T-helper 9 cell (primary cell): ENCODE measurements around the gene CLK2.
"Not testable (repeated sequence)": the region's sequence is repeated elsewhere in the genome, so short reads cannot be mapped to it uniquely, and the experiment has no call there.

ENCODE experiments used
- DNase-seq: peaks from one replicate; pipeline ENCODE4 v3.0.0-alpha.2; 2020

Gene CLK2

GRCh38 chr1:155241069-155241679, 32.1 kb downstream of the CLK2 start:
- DNase-seq = peak; percentile 51

- no peak for DNase-seq
Observed at GRCh38 chr1:155236451-155236850, 36.9 kb downstream of the CLK2 start.

GRCh38 chr1:155235375-155235774, 37.9 kb downstream of the CLK2 start:
- not testable (repeated sequence) for DNase-seq

- not testable (repeated sequence) for DNase-seq
Observed at GRCh38 chr1:155233502-155233901, 39.8 kb downstream of the CLK2 start.

- not testable (repeated sequence) for DNase-seq
Observed at GRCh38 chr1:155232001-155232978, 41.0 kb downstream of the CLK2 start.

- not testable (repeated sequence) for DNase-seq
Observed at GRCh38 chr1:155231302-155231701, 42.0 kb downstream of the CLK2 start.

GRCh38 chr1:155228096-155228427, 45.2 kb downstream of the CLK2 start:
- no peak for DNase-seq

GRCh38 chr1:155227261-155228095, 45.8 kb downstream of the CLK2 start:
- DNase-seq = peak; percentile 94

GRCh38 chr1:155226910-155227260, 46.4 kb downstream of the CLK2 start:
- DNase-seq = no peak

- peak; percentile 76 for DNase-seq
Observed at GRCh38 chr1:155226188-155226909, 47.0 kb downstream of the CLK2 start.

GRCh38 chr1:155225404-155225759, 47.9 kb downstream of the CLK2 start:
- not testable (repeated sequence) for DNase-seq

- DNase-seq = no peak
Observed at GRCh38 chr1:155223047-155223446, 50.3 kb downstream of the CLK2 start.

- not testable (repeated sequence) for DNase-seq
Observed at GRCh38 chr1:155220211-155220965, 52.9 kb downstream of the CLK2 start.

GRCh38 chr1:155219592-155220031, 53.7 kb downstream of the CLK2 start:
- DNase-seq = no peak

GRCh38 chr1:155218854-155219591, 54.3 kb downstream of the CLK2 start:
- DNase-seq = no peak

- DNase-seq = not testable (repeated sequence)
Observed at GRCh38 chr1:155214702-155215101, 58.6 kb downstream of the CLK2 start.
